K562 (cell line): ENCODE measurements around the gene SH3BP2. TPM values are rescaled to one million over a fixed set of nuclear protein-coding genes. Genes with fewer than 3 reads are reported as not detected.

Source experiments
- ATAC-seq: fragments of 200-7000 bp; cut with Tn5 transposase; 3 replicates; pipeline ENCODE4 v1.9.1; 2020; ENCODE audit warnings: moderate library complexity
- BruUV-seq: library from RNA; stranded (reverse); fragments of 400-500 nt; replicated peaks from 2 replicates; lab custom pipeline; 2021; lab: Mats Ljungman, UMichigan
- CTCF ChIA-PET: fragments of 300-600 bp; formaldehyde crosslinking; extraction: SDS; loops from one replicate; lab custom pipeline; 2021; ENCODE audit warnings: low intra/inter-chr PET ratio; lab: Yijun Ruan, JAX
- POLR2A ChIA-PET: fragments of 300-600, 350-650 bp; sonication (Branson Sonifier 250); formaldehyde crosslinking; extraction: SDS; loops from one replicate; lab custom pipeline; 2021; ENCODE audit warnings: antibody characterized with exemption, inconsistent platforms; lab: Yijun Ruan, JAX
- DNase-seq, 4 experiments: peaks; one replicate each; pipeline versions ENCODE4 v3.0.0 to v3.0.0-alpha.2; 2011 to 2018; ENCODE audit warnings: low spot score in 3 of 4, mixed read lengths in 3 of 4; ENCODE audit errors: extremely low read depth in 1 of 4
- FAIRE-seq: peaks from 2 replicates; lab custom pipeline; 2011; peaks lifted over from hg19 to GRCh38; lab: Jason Lieb, UNC
- H2AFZ ChIP-seq: 2 replicates; pipeline ENCODE4 v1.6.0; 2011; ENCODE audit warnings: low read depth, low read length, control low read depth, inconsistent platforms
- H3K27ac ChIP-seq: fragments of 200-600 bp; 3 replicates; pipeline ENCODE4 v1.8.0; 2011; ENCODE audit warnings: low read depth, mild to moderate bottlenecking, control low read depth, inconsistent platforms, low read length, moderate library complexity, mixed read lengths; ENCODE audit errors: extremely low read depth
- H3K27me3 ChIP-seq, 2 experiments: fragments of 300-600 bp in 1 of 2; 2 replicates in 1 of 2; 3 replicates in 1 of 2; pipeline versions ENCODE4 v1.6.0 to v1.8.0; 2011; ENCODE audit warnings: inconsistent platforms in 2 of 2, low read length in 2 of 2, mild to moderate bottlenecking in 1 of 2, mixed read lengths in 1 of 2, moderate library complexity in 1 of 2; ENCODE audit not compliant: control insufficient read depth in 2 of 2, insufficient read depth in 2 of 2
- H3K36me3 ChIP-seq: fragments of 300-600 bp; 3 replicates; pipeline ENCODE4 v1.8.0; 2011; ENCODE audit warnings: mild to moderate bottlenecking, low read length, inconsistent platforms; ENCODE audit not compliant: control insufficient read depth, insufficient read depth
- H3K4me1 ChIP-seq, 2 experiments: fragments of 200-600 bp in 1 of 2; replicated peaks in 1 of 2; 2 replicates in 1 of 2; 3 replicates in 1 of 2; pipeline versions ENCODE4 v1.5.1 to v1.8.0; 2011; ENCODE audit warnings: inconsistent platforms in 2 of 2, low read length in 2 of 2, mild to moderate bottlenecking in 1 of 2, mixed read lengths in 1 of 2, moderate library complexity in 1 of 2; ENCODE audit not compliant: control insufficient read depth in 2 of 2, insufficient read depth in 2 of 2
- H3K4me2 ChIP-seq: 2 replicates; pipeline ENCODE4 v1.6.1; 2011; ENCODE audit warnings: low read length, control low read depth, inconsistent platforms, mixed read lengths; ENCODE audit not compliant: insufficient read depth
- H3K4me3 ChIP-seq: fragments of 200-600 bp; sonication (generic), shearing (Covaris generic); 2 replicates; pipeline ENCODE4 v1.5.1; 2016; ENCODE audit warnings: control low read depth, inconsistent platforms
- H3K79me2 ChIP-seq: fragments of 200-600 bp; 3 replicates; pipeline ENCODE4 v1.8.0; 2011; ENCODE audit warnings: low read length, inconsistent platforms; ENCODE audit not compliant: control insufficient read depth, insufficient read depth
- H3K9ac ChIP-seq, 2 experiments: 2 replicates each; pipeline versions ENCODE4 v1.6.0 to v1.6.1; 2011; ENCODE audit warnings: low read depth in 2 of 2, low read length in 2 of 2, control low read depth in 1 of 2, inconsistent platforms in 1 of 2, mild to moderate bottlenecking in 1 of 2, mixed read lengths in 1 of 2; ENCODE audit not compliant: insufficient read depth in 1 of 2
- H3K9me1 ChIP-seq: one replicate; pipeline ENCODE4 v1.6.0; 2011; ENCODE audit warnings: inconsistent platforms, mild to moderate bottlenecking, low read length, moderate library complexity; ENCODE audit not compliant: control insufficient read depth, insufficient read depth
- H3K9me3 ChIP-seq: replicated peaks from 2 replicates; pipeline ENCODE4 v1.5.1; 2011; ENCODE audit warnings: low read depth, low read length, inconsistent platforms; ENCODE audit not compliant: control insufficient read depth, insufficient read depth
- H4K20me1 ChIP-seq: replicated peaks from 2 replicates; pipeline ENCODE4 v1.6.1; 2011; ENCODE audit warnings: low read length, inconsistent platforms, mixed read lengths; ENCODE audit not compliant: control insufficient read depth, insufficient read depth
- KLF16 ChIP-seq: IDR thresholded peaks from 2 replicates; pipeline ENCODE4 v1.6.1; 2016; ENCODE audit warnings: antibody characterized with exemption
- MTA2 ChIP-seq: fragments of 450-650 bp; IDR thresholded peaks from 2 replicates; pipeline ENCODE4 v1.6.1; 2016; ENCODE audit warnings: low read depth
- SMAD1 ChIP-seq: fragments of 150-350 bp; IDR thresholded peaks from 2 replicates; pipeline ENCODE4 v1.6.1; 2014; ENCODE audit warnings: low read length, low read depth; ENCODE audit not compliant: partially characterized antibody
- SPI1 ChIP-seq: IDR thresholded peaks from 2 replicates; pipeline ENCODE4 v1.6.1; 2011; ENCODE audit warnings: low read depth, low read length, control low read depth, borderline replicate concordance
- ZNF586 ChIP-seq: fragments of 450-650 bp; formaldehyde crosslinking; conservative IDR thresholded peaks from 2 replicates; pipeline ENCODE4 v1.4.0; 2020; ENCODE audit warnings: mild to moderate bottlenecking, moderate library complexity
- WGBS: fragments of 100-300 bp; shearing (Covaris generic); methylation state at CpG from one replicate; pipeline ENCODE4 v1.1.6; 2016; ENCODE audit warnings: low coverage, mixed read lengths; ENCODE audit not compliant: insufficient coverage; ENCODE audit errors: missing lambda C conversion rate; 5-methylcytosine and 5-hydroxymethylcytosine counted together
- in situ Hi-C: fragments of 300-500 bp; cut with MboI; formaldehyde crosslinking; loops from 4 replicates; pipeline ENCODE4 v1.15.0; 2018; ENCODE audit warnings: inconsistent platforms, mixed read lengths
- intact Hi-C: fragments of 100-400 bp; cut with micrococcal nuclease; formaldehyde crosslinking; loops from 2 replicates; pipeline ENCODE4 v1.14.2; 2022
- polyA plus RNA-seq, 8 experiments: library from polyadenylated mRNA; depleted of rRNA in 4 of 8; stranded (reverse) in 5 of 8; unstranded in 3 of 8; fragments of >200 nt; fragmentation: Nextera tagmentation in 2 of 8; fragmentation: Illumina TruSeq in 1 of 8; extraction: Ambion mirVana in 2 of 8; extraction: Trizol in 1 of 8; gene quantifications; 2 replicates each; pipeline versions ENCODE4 v1.2.1 to v1.2.3, GENCODE V29; 2011 to 2014; ENCODE audit warnings: inconsistent platforms in 1 of 8, missing spikeins in 1 of 8
- total RNA-seq, 7 experiments: library from RNA; depleted of rRNA in 6 of 7; stranded (reverse); fragments of >200 nt in 6 of 7; fragmentation: Illumina TruSeq in 2 of 7; extraction: Trizol in 2 of 7; gene quantifications; 2 replicates each; pipeline versions ENCODE4 v1.2.1 to v1.2.3, GENCODE V29; 2011 to 2021; ENCODE audit warnings: low replicate concordance in 1 of 7

SH3BP2 gene
- total and polyA plus RNA-seq, 9 of the 15 experiments (the other 6 are each of a cell fraction or from before 2014, with no cell fraction given): 0.34 to 16.0 (median 5.1) TPM

- no peak for ATAC-seq
- peaks cover 2% of the 10 kb centered on the region for H3K9me1 ChIP-seq
- POLR2A ChIA-PET: interaction anchor here (0.5 to 0.6 kb wide), 2 partner anchors 219 to 258 kb away, joined by 3 read pairs; no protein-coding TSS in a partner anchor
- no peaks in the 10 kb centered on the region for H3K9me3 ChIP-seq
- WGBS: 74% methylated on average over 22 of the region's 23 CpGs
- H3K4me1 ChIP-seq: peaks cover 0 to 30% of the 10 kb centered on the region in 2 experiments; a peak in 1 of 5 replicates
- no peaks in the 10 kb centered on the region for H3K27me3 ChIP-seq
- DNase-seq: no peak
- H3K27ac ChIP-seq: no peak overlapping the region
- no peaks in the 10 kb centered on the region for H3K36me3 ChIP-seq
- H3K79me2 ChIP-seq: no peaks in the 10 kb centered on the region
- H3K4me2 ChIP-seq: no peak overlapping the region
- CTCF ChIA-PET: no interaction called here
- no peak overlapping the region for H3K4me3 ChIP-seq
- in situ Hi-C loops: no loop called here
- peak overlapping the region in 1 of 2 experiments; percentile 45; a peak in 1 of 4 replicates for H3K9ac ChIP-seq
- no peak overlapping the region for H2AFZ ChIP-seq
- H4K20me1 ChIP-seq: peaks cover 5% of the 10 kb centered on the region; the same call in 1 of the 2 replicates
- TF ChIP-seq MTA2 (no peak), KLF16 (no peak), SMAD1 (no peak), ZNF586 (CRISPR knock-in tag) (no peak), SPI1 (no peak)
- TF ChIP-seq, all 486 proteins: peak for 0
- intact Hi-C loops: no loop called here
- BruUV-seq: no TSS peak
- no peak for FAIRE-seq
Measured at GRCh38 chr4:2822461-2823300, 29.8 kb downstream of the SH3BP2 start.
